ENCODE data around the gene ZSWIM6.

ZSWIM6 gene

DNA sequence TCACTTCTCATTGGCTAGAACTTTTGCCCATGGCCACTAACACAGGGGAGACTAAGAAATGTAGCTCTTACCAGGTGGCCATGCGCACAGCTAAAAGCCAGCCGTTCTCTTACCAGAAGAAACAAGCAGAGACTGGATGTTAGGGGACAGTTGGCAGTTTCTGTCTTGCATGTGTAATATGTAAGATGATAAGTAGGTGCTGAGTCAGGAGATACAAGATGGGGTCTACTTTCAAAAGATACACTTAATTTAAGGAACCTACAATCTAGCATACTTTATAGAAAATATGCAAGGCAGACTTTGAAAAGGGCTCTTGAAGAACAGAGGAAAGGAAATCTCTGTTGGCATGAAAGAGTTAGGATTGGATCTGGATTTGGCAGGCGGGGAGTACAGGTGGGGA lies 244.5 kb downstream of the ZSWIM6 start:
- H3K4me3 ChIP-seq (ENCODE audit: low read length), result no peak overlapping the region
- no peak overlapping the region for H3K9ac ChIP-seq (ENCODE audit: low read depth, low read length)
- H3K27ac ChIP-seq (ENCODE audit: low read length), result no peak overlapping the region
- H3K36me3 ChIP-seq (ENCODE audit: insufficient read depth, low read depth, low read length), result no peaks in the 10 kb centered on the region
- H3K27me3 ChIP-seq (ENCODE audit: insufficient read depth, low read length), result no peaks in the 10 kb centered on the region
- no peaks in the 10 kb centered on the region for H3K4me1 ChIP-seq (ENCODE audit: insufficient read depth, low read length)
- no peaks in the 10 kb centered on the region for H3K9me3 ChIP-seq (ENCODE audit: insufficient read depth, low read depth, low read length)

DNA sequence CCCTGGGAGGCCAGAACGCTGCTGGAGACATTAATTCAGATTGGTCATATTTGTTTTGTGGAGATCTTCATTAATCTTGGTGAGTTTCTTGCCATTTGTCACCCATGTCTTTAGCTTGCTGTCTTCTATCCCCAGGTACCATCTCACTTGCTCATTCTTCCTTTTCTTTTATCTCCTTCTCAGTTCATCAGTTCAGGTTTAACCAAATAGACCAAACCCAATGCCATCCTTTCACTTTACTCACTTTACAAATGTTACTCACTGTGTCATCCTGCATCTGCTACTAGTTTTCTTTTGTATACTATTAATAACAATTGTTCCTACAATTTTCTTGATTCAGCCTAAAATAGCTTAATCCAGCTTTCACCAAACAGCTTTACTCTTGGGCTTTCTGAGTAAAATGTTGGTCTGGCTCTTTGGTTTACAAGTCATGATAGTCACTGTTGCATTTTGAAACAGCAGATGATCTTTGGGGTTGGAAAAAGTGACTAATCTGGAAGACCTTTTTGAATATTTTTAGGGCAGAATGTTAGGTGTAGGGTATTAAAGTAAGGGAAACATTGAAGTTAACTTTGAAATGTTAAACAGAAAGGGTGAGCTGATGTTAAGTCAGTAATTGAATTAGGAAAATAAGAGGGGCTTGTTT lies 246.9 kb downstream of the ZSWIM6 start:
- Histone ChIP-seq H3K9me3 (ENCODE audit: insufficient read depth, low read depth, low read length) (no peaks in the 10 kb centered on the region), H3K27me3 (ENCODE audit: insufficient read depth, low read length) (no peaks in the 10 kb centered on the region)

DNA sequence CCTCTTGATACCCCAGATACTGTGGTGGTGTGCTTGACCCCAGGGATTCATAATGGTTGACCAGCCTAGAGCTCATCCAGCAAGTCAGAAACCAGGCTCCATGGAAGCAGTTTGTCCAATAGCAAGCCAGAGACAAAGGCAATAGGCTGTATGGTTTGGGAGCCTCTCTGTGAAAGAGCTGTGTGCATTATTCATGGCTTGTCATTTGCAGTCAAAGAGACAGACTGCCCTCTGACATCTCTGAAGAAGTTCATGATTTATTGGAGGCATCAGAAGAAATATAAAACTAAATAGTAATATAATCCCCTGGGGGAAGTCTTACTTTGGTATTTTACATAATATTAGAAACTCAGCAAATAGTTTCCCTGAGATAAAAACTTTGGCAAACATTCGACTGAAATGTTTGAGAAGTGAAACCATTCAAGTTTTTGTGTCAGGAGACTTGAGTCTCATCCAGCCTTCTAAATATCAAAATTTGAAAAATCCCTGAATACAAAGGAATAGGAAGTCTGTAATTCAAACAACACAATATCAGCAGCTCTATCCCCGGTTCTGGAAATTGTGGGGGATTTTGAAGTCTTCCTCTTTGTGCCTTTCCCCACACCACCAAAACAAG lies 250.3 kb downstream of the ZSWIM6 start:
- H3K4me3 ChIP-seq (ENCODE audit: low read length), result no peak overlapping the region
- H3K9ac ChIP-seq (ENCODE audit: low read depth, low read length), result no peak overlapping the region
- no peaks in the 10 kb centered on the region for H3K36me3 ChIP-seq (ENCODE audit: insufficient read depth, low read depth, low read length)
- no peak overlapping the region for H3K27ac ChIP-seq (ENCODE audit: low read length)
- no peaks in the 10 kb centered on the region for H3K4me1 ChIP-seq (ENCODE audit: insufficient read depth, low read length)
- H3K9me3 ChIP-seq (ENCODE audit: insufficient read depth, low read depth, low read length), result no peaks in the 10 kb centered on the region
- H3K27me3 ChIP-seq (ENCODE audit: insufficient read depth, low read length), result no peaks in the 10 kb centered on the region

More for the DNA sequence above, 246.9 kb downstream of the ZSWIM6 start:
- Histone ChIP-seq H3K27ac (ENCODE audit: low read length) (no peak overlapping the region), H3K4me1 (ENCODE audit: insufficient read depth, low read length) (no peaks in the 10 kb centered on the region), H3K36me3 (ENCODE audit: insufficient read depth, low read depth, low read length) (no peaks in the 10 kb centered on the region), H3K9ac (ENCODE audit: low read depth, low read length) (no peak overlapping the region), H3K4me3 (ENCODE audit: low read length) (no peak overlapping the region)

DNA sequence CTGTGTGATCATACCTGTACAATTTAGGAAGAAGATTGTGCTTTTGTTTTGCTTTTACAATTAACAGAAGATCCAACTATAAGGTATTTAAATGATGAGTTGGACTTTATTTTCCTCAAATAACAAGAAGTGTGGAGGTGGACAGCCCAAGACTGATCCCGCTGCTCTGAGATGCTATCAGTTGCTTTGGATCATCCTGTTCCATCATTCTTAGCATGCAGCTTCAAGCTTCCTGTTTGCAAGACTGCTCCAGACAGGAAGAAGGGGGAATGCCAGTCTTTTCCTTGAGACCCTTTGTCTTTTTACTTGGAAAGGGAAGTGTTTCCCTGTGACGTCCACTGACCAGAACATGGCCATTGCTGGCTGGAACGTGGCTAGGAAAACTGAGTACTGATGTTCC lies 250.8 kb downstream of the ZSWIM6 start:
- Histone ChIP-seq H3K9me3 (ENCODE audit: insufficient read depth, low read depth, low read length) (no peaks in the 10 kb centered on the region), H3K4me1 (ENCODE audit: insufficient read depth, low read length) (no peaks in the 10 kb centered on the region), H3K27ac (ENCODE audit: low read length) (no peak overlapping the region), H3K27me3 (ENCODE audit: insufficient read depth, low read length) (no peaks in the 10 kb centered on the region), H3K9ac (ENCODE audit: low read depth, low read length) (no peak overlapping the region), H3K36me3 (ENCODE audit: insufficient read depth, low read depth, low read length) (no peaks in the 10 kb centered on the region), H3K4me3 (ENCODE audit: low read length) (no peak overlapping the region)

DNA sequence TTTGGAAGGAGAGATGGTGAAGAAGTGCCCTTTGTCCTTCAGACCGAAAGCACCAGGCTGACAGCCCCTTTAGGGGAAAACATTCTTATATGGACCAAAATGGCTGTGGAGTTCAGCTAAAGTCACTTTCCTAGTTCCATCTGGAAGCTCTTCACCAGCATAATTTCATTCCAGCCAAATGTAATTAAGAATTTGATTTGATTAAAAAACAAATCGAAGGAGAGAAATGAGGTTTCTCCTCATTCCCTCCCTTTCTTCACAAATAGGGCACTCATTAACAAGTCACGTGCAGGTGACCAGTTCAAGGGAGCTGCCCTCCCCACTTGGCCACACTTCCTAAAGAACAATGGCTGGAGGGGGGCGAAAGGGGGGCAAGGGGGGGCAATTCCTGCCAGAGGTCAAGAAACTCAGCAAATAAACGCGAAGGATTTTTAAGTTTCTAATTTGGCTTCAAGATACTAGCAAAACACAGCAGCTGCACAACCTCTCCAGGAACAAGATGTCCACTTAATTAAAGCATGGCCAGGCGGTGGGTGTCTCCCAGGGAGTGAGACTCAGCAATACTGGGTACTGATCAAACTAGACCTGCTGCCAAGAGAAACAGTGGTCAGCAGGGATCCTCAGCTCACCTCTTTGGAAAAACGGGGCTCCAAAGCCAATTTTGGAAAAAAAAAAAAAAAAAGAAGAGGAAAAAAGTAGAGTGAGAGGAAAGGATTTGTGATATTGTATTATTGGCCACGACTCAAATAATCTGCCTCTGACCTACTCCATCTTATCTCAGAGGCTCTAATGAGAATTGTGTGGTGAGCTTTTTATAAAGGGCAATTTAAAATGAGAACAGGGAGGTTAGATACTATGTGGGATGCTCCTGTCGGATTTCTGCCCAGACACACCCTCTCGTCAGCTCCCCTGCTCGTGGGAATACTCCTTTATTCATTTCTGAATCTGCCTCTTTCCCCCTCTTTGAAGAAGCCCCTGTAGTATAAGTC lies 254.3 kb downstream of the ZSWIM6 start:
- Histone ChIP-seq H3K9me3 (ENCODE audit: insufficient read depth, low read depth, low read length) (no peaks in the 10 kb centered on the region), H3K36me3 (ENCODE audit: insufficient read depth, low read depth, low read length) (no peaks in the 10 kb centered on the region), H3K27ac (ENCODE audit: low read length) (no peak overlapping the region), H3K4me1 (ENCODE audit: insufficient read depth, low read length) (no peaks in the 10 kb centered on the region), H3K27me3 (ENCODE audit: insufficient read depth, low read length) (no peaks in the 10 kb centered on the region), H3K4me3 (ENCODE audit: low read length) (no peak overlapping the region), H3K9ac (ENCODE audit: low read depth, low read length) (no peak overlapping the region)

DNA sequence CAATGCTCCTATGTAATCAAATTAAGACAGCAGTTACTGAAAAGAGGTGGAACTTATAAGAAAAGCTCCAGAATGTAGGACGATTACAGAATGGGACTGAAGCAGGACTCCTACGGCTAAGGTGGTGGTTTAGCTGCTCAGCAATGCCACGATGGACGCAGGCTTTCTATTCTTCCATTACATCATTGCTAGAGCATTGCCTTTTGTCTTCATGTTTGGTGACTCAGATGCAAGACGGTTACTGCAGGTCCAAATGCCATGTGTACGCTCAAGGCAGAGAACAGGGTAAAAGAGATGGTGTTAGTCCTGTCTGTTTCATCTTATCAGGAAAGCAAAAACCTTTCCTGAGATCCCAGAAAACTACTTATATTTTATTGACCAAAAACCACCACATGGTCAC lies 255.1 kb downstream of the ZSWIM6 start:
- Histone ChIP-seq H3K9me3 (ENCODE audit: insufficient read depth, low read depth, low read length) (no peaks in the 10 kb centered on the region), H3K9ac (ENCODE audit: low read depth, low read length) (no peak overlapping the region), H3K4me1 (ENCODE audit: insufficient read depth, low read length) (no peaks in the 10 kb centered on the region), H3K36me3 (ENCODE audit: insufficient read depth, low read depth, low read length) (no peaks in the 10 kb centered on the region), H3K27ac (ENCODE audit: low read length) (no peak overlapping the region), H3K27me3 (ENCODE audit: insufficient read depth, low read length) (no peaks in the 10 kb centered on the region), H3K4me3 (ENCODE audit: low read length) (no peak overlapping the region)

DNA sequence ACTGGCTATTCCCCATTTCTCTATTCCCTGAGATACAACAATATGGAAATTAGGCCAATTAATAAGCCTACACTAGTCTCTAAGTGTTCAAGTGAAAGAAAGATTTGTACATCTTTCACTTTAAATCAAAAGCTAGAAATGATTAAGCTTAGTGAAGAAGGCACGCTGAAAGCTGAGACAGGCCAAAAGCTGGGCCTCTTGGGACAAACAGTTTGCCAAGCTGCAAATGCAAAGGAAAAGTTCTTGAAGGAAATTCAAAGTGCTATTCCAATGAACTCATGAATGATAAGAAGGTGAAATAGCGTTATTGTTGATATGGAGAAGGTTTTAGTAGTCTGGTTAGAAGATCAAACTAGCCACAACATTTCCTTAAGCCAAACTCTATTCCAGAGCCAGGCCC lies 256.2 kb downstream of the ZSWIM6 start:
- no peaks in the 10 kb centered on the region for H3K9me3 ChIP-seq (ENCODE audit: insufficient read depth, low read depth, low read length)
- H3K9ac ChIP-seq (ENCODE audit: low read depth, low read length), result no peak overlapping the region
- no peaks in the 10 kb centered on the region for H3K4me1 ChIP-seq (ENCODE audit: insufficient read depth, low read length)
- H3K36me3 ChIP-seq (ENCODE audit: insufficient read depth, low read depth, low read length), result no peaks in the 10 kb centered on the region
- H3K27ac ChIP-seq (ENCODE audit: low read length), result no peak overlapping the region
- no peak overlapping the region for H3K4me3 ChIP-seq (ENCODE audit: low read length)
- H3K27me3 ChIP-seq (ENCODE audit: insufficient read depth, low read length), result no peaks in the 10 kb centered on the region

DNA sequence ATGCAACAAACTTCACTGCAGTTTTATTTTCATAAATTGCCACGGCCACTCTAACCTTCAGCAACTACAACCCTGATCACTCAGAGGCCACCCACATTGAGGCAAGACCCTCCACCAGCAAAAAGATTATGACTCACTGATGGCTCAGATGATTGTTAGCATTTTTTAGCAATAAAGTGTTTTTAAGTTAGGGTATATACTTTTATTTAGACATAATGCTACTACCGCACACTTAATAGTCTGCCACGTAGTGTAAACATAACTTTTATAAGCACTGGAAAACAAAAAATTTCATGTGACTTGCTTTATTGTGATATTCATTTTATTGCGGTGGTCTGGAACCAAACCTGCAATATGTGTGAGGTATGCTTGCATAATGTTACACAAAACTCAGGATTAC lies 257.9 kb downstream of the ZSWIM6 start:
- H3K9ac ChIP-seq (ENCODE audit: low read depth, low read length), result no peak overlapping the region
- no peaks in the 10 kb centered on the region for H3K9me3 ChIP-seq (ENCODE audit: insufficient read depth, low read depth, low read length)
- H3K4me3 ChIP-seq (ENCODE audit: low read length), result no peak overlapping the region
- H3K4me1 ChIP-seq (ENCODE audit: insufficient read depth, low read length), result no peaks in the 10 kb centered on the region
- H3K27me3 ChIP-seq (ENCODE audit: insufficient read depth, low read length), result no peaks in the 10 kb centered on the region
- no peak overlapping the region for H3K27ac ChIP-seq (ENCODE audit: low read length)
- H3K36me3 ChIP-seq (ENCODE audit: insufficient read depth, low read depth, low read length), result no peaks in the 10 kb centered on the region

DNA sequence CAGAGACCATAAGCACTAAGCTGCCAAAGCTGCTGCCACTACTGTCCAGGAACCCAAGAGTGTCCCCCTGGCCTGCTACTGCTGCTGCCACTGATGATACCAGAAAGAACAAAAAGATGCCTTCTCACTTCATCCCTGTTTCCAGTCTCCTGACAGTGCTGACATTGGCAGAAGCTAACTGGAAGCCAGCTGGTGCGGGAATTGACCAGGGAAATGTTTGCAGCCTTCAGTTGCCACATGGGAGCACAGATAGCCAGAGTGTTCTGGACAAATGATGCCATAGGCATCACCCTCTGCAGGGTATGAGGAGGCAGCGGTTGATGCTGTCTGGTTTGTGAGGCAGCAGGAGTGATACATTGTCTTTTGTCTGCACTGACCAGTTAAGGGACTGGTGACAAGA lies 258.4 kb downstream of the ZSWIM6 start:
- H3K4me3 ChIP-seq (ENCODE audit: low read length), result no peak overlapping the region
- H3K4me1 ChIP-seq (ENCODE audit: insufficient read depth, low read length), result no peaks in the 10 kb centered on the region
- no peak overlapping the region for H3K27ac ChIP-seq (ENCODE audit: low read length)
- H3K27me3 ChIP-seq (ENCODE audit: insufficient read depth, low read length), result no peaks in the 10 kb centered on the region
- no peaks in the 10 kb centered on the region for H3K9me3 ChIP-seq (ENCODE audit: insufficient read depth, low read depth, low read length)
- H3K9ac ChIP-seq (ENCODE audit: low read depth, low read length), result no peak overlapping the region
- H3K36me3 ChIP-seq (ENCODE audit: insufficient read depth, low read depth, low read length), result no peaks in the 10 kb centered on the region

DNA sequence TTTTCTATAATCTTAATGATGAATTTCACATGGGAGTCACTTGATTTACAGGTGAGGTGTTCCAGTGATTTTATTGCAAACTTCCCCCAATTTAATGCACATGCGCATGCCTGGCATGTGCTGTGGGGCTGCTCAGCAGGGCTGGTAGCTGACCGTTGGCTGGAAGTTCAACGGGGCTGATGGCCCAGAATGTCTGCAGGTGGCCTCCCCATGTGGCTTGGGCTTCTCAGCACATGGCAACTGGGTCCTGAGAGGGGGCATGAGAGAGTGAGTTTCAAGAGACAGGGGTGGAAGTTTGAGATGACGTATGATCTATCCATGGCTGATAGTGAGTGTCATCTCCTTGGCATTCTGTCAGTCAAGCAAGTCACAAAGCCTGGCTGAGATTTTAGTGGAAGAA lies 259.8 kb downstream of the ZSWIM6 start:
- no peaks in the 10 kb centered on the region; the same call in 1 of the 2 replicates for H3K9me3 ChIP-seq (ENCODE audit: insufficient read depth, low read depth, low read length)

DNA sequence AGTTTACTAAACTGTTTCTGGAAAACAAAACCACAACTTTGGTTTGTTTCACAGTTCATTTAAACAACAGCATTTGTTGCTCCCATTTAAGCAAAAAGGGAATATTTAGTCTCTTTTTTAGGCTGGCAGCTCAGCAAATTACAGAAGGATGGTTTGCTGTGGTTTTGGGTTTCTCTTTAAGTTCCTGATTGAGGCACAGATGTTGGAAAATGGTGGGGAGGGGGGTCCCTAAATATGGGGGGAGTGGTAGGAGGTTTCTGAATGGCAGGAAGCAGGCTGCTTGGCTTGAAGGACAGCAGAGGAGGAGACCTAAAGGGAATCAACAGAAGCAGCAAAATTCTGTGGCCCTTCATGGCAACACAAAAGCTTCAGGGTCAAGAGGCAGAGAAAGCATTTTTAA lies 263.4 kb downstream of the ZSWIM6 start:
- H3K36me3 ChIP-seq (ENCODE audit: insufficient read depth, low read depth, low read length), result no peaks in the 10 kb centered on the region
- no peak overlapping the region for H3K4me3 ChIP-seq (ENCODE audit: low read length)
- H3K27me3 ChIP-seq (ENCODE audit: insufficient read depth, low read length), result no peaks in the 10 kb centered on the region
- H3K9ac ChIP-seq (ENCODE audit: low read depth, low read length), result no peak overlapping the region
- no peaks in the 10 kb centered on the region; the same call in 1 of the 2 replicates for H3K9me3 ChIP-seq (ENCODE audit: insufficient read depth, low read depth, low read length)
- H3K27ac ChIP-seq (ENCODE audit: low read length), result no peak overlapping the region
- H3K4me1 ChIP-seq (ENCODE audit: insufficient read depth, low read length), result no peaks in the 10 kb centered on the region

More for the DNA sequence above, 259.8 kb downstream of the ZSWIM6 start:
- no peaks in the 10 kb centered on the region for H3K4me1 ChIP-seq (ENCODE audit: insufficient read depth, low read length)
- H3K4me3 ChIP-seq (ENCODE audit: low read length), result no peak overlapping the region
- no peaks in the 10 kb centered on the region for H3K36me3 ChIP-seq (ENCODE audit: insufficient read depth, low read depth, low read length)
- H3K9ac ChIP-seq (ENCODE audit: low read depth, low read length), result no peak overlapping the region
- no peaks in the 10 kb centered on the region for H3K27me3 ChIP-seq (ENCODE audit: insufficient read depth, low read length)
- no peak overlapping the region for H3K27ac ChIP-seq (ENCODE audit: low read length)
